Measurements from ENCODE around the gene GMEB2. TPM values are rescaled to one million over a fixed set of nuclear protein-coding genes. Genes with fewer than 3 reads are reported as not detected.

GMEB2 gene
- total RNA-seq, 1 experiment from 2014 or later: 8.4 TPM

DNA sequence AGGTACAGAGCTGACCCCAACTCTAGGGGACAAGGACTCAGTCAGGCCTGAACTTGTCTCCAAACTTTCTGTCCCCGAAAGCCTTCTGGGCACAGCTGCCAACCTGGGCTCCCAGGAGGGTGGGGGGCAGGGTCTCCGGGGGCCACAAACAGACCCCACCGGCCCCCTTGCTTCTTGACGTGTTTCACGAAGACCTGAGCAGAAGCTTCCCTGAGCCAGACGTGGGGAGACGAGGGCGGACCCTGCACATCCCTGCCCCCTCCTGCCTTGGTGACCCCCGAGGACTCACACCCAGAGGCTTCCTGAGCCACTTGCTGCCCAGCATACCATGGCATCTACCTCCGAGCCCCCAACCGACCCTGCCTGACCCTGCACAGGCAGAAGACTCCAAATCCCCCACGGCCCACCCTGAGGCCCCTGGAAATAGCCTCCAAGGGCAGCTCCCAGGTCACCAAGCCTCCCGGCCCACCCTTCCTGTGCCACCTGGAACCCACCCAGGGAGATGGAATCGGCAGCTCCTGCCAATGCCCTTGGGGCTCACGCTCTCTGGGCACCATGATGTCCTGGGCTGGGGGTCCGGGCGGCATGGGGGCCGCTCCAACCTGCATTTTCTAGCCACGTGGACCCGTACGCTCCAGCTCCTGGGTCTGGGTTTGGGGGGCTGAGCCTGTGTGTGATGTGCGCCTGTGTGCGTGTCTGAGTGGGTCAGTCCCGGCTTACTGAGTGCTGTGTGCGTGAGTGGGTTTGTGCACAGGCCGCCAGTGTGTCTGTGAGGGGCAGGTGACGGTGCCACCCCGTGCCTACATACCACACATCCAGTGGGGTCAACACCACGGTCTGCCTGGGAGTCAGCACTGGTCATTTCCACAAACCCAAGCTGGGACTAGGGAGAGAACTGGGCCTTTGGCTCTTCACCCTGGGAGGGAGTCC is 87.2 kb downstream of the GMEB2 start:
- Histone ChIP-seq H3K79me2 (ENCODE audit: low read length) (no peaks in the 10 kb centered on the region), H3K9me3 (ENCODE audit: low read length) (no peaks in the 10 kb centered on the region), H4K20me1 (ENCODE audit: insufficient read depth, low read depth, low read length) (0 out of 2 replicates have a peak, but pooled peaks cover 2% of the 10 kb centered on the region), H3K4me1 (ENCODE audit: low read length) (peaks cover 32% of the 10 kb centered on the region), H3K36me3 (ENCODE audit: insufficient read depth, low read length) (no peaks in the 10 kb centered on the region), H3K4me3 (ENCODE audit: low read length) (no peak overlapping the region), H3K4me2 (ENCODE audit: low read depth, low read length, poor library complexity, severe bottlenecking) (no peak overlapping the region), H3K27ac (ENCODE audit: low read length) (no peak overlapping the region), H2AFZ (ENCODE audit: low read length) (no peak overlapping the region), H3K27me3 (ENCODE audit: low read length) (no peaks in the 10 kb centered on the region), H3K9me2 (replicated peaks; ENCODE audit: insufficient read depth, low read length) (no peaks in the 10 kb centered on the region), H3K9ac (ENCODE audit: low read length) (no peak overlapping the region)
- no peak for DNase-seq

DNA sequence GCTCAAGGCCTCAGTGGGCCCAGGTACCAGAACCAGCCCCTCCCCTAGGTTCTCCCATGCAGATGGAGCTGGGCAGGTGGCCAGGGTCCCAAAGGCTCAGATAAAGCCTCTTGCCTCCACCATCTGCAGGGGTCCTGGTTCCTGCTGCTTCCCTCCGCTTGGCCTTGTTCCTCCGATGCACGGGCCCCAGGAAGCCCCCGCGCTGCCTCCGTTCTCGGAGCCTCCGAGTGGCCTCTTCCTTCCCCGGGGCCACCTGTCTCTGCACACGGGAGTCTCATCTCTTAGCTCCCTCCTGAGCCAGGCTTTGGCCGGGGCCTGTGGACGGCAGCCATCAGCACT is 87.8 kb downstream of the GMEB2 start:
- Histone ChIP-seq H2AFZ (ENCODE audit: low read length) (no peak overlapping the region), H3K79me2 (ENCODE audit: low read length) (no peaks in the 10 kb centered on the region), H3K9me3 (ENCODE audit: low read length) (no peaks in the 10 kb centered on the region), H3K9ac (ENCODE audit: low read length) (no peak overlapping the region), H3K9me2 (replicated peaks; ENCODE audit: insufficient read depth, low read length) (no peaks in the 10 kb centered on the region), H3K27me3 (ENCODE audit: low read length) (no peaks in the 10 kb centered on the region), H3K4me2 (ENCODE audit: low read depth, low read length, poor library complexity, severe bottlenecking) (no peak overlapping the region), H3K4me1 (ENCODE audit: low read length) (peaks cover 32% of the 10 kb centered on the region), H3K36me3 (ENCODE audit: insufficient read depth, low read length) (no peaks in the 10 kb centered on the region), H4K20me1 (ENCODE audit: insufficient read depth, low read depth, low read length) (0 out of 2 replicates have a peak, but pooled peaks cover 2% of the 10 kb centered on the region), H3K27ac (ENCODE audit: low read length) (no peak overlapping the region), H3K4me3 (ENCODE audit: low read length) (no peak overlapping the region)
- DNase-seq: no peak

DNA sequence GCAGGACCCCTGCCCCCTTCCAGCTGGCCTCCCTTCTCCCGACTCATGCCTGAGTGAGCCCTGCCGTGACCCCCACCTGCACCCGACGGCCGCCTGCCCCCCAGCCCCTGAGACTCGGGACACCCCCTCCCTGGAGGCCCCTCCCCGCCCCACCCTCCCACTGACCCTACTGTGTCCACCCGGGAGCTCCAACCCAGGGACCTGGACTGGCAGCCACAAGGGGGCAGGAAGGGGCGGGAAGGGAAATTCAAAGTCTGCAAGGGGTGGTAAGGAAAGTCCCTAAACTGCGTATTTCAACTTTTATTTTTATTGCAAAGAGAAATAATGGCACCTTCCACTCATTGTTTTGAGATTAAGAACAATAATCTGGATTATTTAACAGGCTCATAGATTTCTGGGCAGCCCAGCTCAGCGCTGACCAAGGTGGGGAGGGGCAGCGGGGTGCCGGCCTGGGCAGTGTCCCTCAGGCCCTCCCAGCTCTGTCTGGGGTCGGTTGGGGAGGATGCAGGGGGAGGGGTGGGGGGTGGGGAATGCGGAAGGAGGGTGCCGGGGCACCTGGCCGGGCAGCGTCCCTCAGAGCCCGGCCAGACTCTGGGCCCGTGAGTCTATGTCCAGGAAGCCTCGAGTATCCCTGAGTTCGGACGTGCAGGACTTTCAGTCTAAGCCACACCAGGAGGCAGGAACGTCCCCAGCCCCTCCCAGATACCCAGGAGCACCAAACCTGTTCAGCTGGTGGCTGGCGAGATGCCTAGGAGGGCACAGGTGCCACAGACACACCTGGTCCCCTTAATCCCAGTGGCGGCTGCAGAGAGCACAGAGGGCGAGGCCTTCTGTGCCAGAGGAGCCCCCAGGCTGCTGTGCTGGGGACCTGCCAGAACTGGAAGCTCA is 88.5 kb downstream of the GMEB2 start:
- DNase-seq: no peak
- Histone ChIP-seq H3K9me2 (replicated peaks; ENCODE audit: insufficient read depth, low read length) (no peaks in the 10 kb centered on the region), H3K9me3 (ENCODE audit: low read length) (no peaks in the 10 kb centered on the region), H3K79me2 (ENCODE audit: low read length) (no peaks in the 10 kb centered on the region), H3K4me2 (ENCODE audit: low read depth, low read length, poor library complexity, severe bottlenecking) (peak overlapping the region; percentile 84), H3K27ac (ENCODE audit: low read length) (no peak overlapping the region), H3K4me3 (ENCODE audit: low read length) (peak overlapping the region; percentile 68; the same call in 1 of the 2 replicates), H4K20me1 (ENCODE audit: insufficient read depth, low read depth, low read length) (0 out of 2 replicates have a peak, but pooled peaks cover 2% of the 10 kb centered on the region), H2AFZ (ENCODE audit: low read length) (no peak overlapping the region), H3K36me3 (ENCODE audit: insufficient read depth, low read length) (no peaks in the 10 kb centered on the region), H3K27me3 (ENCODE audit: low read length) (no peaks in the 10 kb centered on the region), H3K4me1 (ENCODE audit: low read length) (peaks cover 32% of the 10 kb centered on the region), H3K9ac (ENCODE audit: low read length) (no peak overlapping the region)

Other genes starting within 250 kb of the GMEB2 start
- gene KCNQ2, start 154.4 kb downstream of the GMEB2 start, total RNA-seq (2014; rRNA removed; shearing (Covaris generic); ENCODE audit: low replicate concordance): not detected in 2 replicates
- 0.71 TPM in 1 of 2 replicates, not detected in the other for gene EEF1A2, start 128.0 kb downstream of the GMEB2 start, total RNA-seq (2014; rRNA removed; shearing (Covaris generic); ENCODE audit: low replicate concordance)
- 16.2 and 51.0 TPM in 2 replicates for gene PPDPF, start 106.3 kb downstream of the GMEB2 start, total RNA-seq (2014; rRNA removed; shearing (Covaris generic); ENCODE audit: low replicate concordance)
- 0.51 TPM in 1 of 2 replicates, not detected in the other for gene PTK6, start 89.7 kb downstream of the GMEB2 start, total RNA-seq (2014; rRNA removed; shearing (Covaris generic); ENCODE audit: low replicate concordance)
- not detected in 2 replicates for gene SRMS, start 79.4 kb downstream of the GMEB2 start, total RNA-seq (2014; rRNA removed; shearing (Covaris generic); ENCODE audit: low replicate concordance)
- 0.48 and 1.6 TPM in 2 replicates for gene FNDC11, start 72.9 kb downstream of the GMEB2 start, total RNA-seq (2014; rRNA removed; shearing (Covaris generic); ENCODE audit: low replicate concordance)
- 15.4 and 15.8 TPM in 2 replicates for gene HELZ2, start 52.9 kb downstream of the GMEB2 start, total RNA-seq (2014; rRNA removed; shearing (Covaris generic); ENCODE audit: low replicate concordance)
- gene STMN3, start 26.3 kb upstream of the GMEB2 start, total RNA-seq (2014; rRNA removed; shearing (Covaris generic); ENCODE audit: low replicate concordance): 1.4 and 4.1 TPM in 2 replicates
- 6.4 and 8.3 TPM in 2 replicates for gene RTEL1, start 31.2 kb upstream of the GMEB2 start, total RNA-seq (2014; rRNA removed; shearing (Covaris generic); ENCODE audit: low replicate concordance)
- gene TNFRSF6B, start 69.6 kb upstream of the GMEB2 start, total RNA-seq (2014; rRNA removed; shearing (Covaris generic); ENCODE audit: low replicate concordance): 2.5 and 4.6 TPM in 2 replicates
- gene ARFRP1, start 80.9 kb upstream of the GMEB2 start, total RNA-seq (2014; rRNA removed; shearing (Covaris generic); ENCODE audit: low replicate concordance): 15.1 and 30.2 TPM in 2 replicates
- 12.2 and 33.6 TPM in 2 replicates for gene ZGPAT, start 80.9 kb upstream of the GMEB2 start, total RNA-seq (2014; rRNA removed; shearing (Covaris generic); ENCODE audit: low replicate concordance)
- 3.4 and 9.8 TPM in 2 replicates for gene LIME1, start 109.6 kb upstream of the GMEB2 start, total RNA-seq (2014; rRNA removed; shearing (Covaris generic); ENCODE audit: low replicate concordance)
- 18.6 and 37.9 TPM in 2 replicates for gene SLC2A4RG, start 112.7 kb upstream of the GMEB2 start, total RNA-seq (2014; rRNA removed; shearing (Covaris generic); ENCODE audit: low replicate concordance)
- gene ZBTB46, start 204.2 kb upstream of the GMEB2 start, total RNA-seq (2014; rRNA removed; shearing (Covaris generic); ENCODE audit: low replicate concordance): 0.18 TPM in 1 of 2 replicates, not detected in the other
- gene ABHD16B, start 234.4 kb upstream of the GMEB2 start, total RNA-seq (2014; rRNA removed; shearing (Covaris generic); ENCODE audit: low replicate concordance): not detected in 2 replicates
- 25.9 and 38.3 TPM in 2 replicates for gene TPD52L2, start 238.2 kb upstream of the GMEB2 start, total RNA-seq (2014; rRNA removed; shearing (Covaris generic); ENCODE audit: low replicate concordance)